ENCODE results near the gene TSPAN18.

TSPAN18 gene

GRCh38 chr11:44726283-44727113, at the start of gene TSPAN18:
TSS of gene TSPAN18 (plus strand) at chr11:44726962. CDS start at chr11:44906417, 179,455 bp downstream.
- no peak for DNase-seq (ENCODE audit: low spot score)

GRCh38 chr11:44680982-44681597, 45.7 kb upstream of the TSPAN18 start:
- no peak for DNase-seq (ENCODE audit: low spot score)

- DNase-seq (ENCODE audit: low spot score) = no peak
Measured at GRCh38 chr11:44681698-44682097, 45.1 kb upstream of the TSPAN18 start.

- DNase-seq (ENCODE audit: low spot score) = no peak
Measured at GRCh38 chr11:44684859-44685281, 41.9 kb upstream of the TSPAN18 start.

GRCh38 chr11:44687388-44687787, 39.4 kb upstream of the TSPAN18 start:
- DNase-seq (ENCODE audit: low spot score) = no peak

GRCh38 chr11:44689265-44689664, 37.5 kb upstream of the TSPAN18 start:
- DNase-seq (ENCODE audit: low spot score) = no peak

- no peak for DNase-seq (ENCODE audit: low spot score)
Measured at GRCh38 chr11:44690651-44691050, 36.1 kb upstream of the TSPAN18 start.

- no peak for DNase-seq (ENCODE audit: low spot score)
Measured at GRCh38 chr11:44692460-44692859, 34.3 kb upstream of the TSPAN18 start.

GRCh38 chr11:44693654-44694119, 33.1 kb upstream of the TSPAN18 start:
- DNase-seq (ENCODE audit: low spot score) = no peak

- DNase-seq (ENCODE audit: low spot score) = no peak
Measured at GRCh38 chr11:44694443-44694842, 32.3 kb upstream of the TSPAN18 start.

GRCh38 chr11:44695169-44695833, 31.5 kb upstream of the TSPAN18 start:
- DNase-seq (ENCODE audit: low spot score) = no peak

- no peak for DNase-seq (ENCODE audit: low spot score)
Measured at GRCh38 chr11:44698252-44698912, 28.4 kb upstream of the TSPAN18 start.

- no peak for DNase-seq (ENCODE audit: low spot score)
Measured at GRCh38 chr11:44699497-44700408, 27.0 kb upstream of the TSPAN18 start.

- DNase-seq (ENCODE audit: low spot score) = no peak
Measured at GRCh38 chr11:44701276-44701675, 25.5 kb upstream of the TSPAN18 start.

GRCh38 chr11:44702889-44703288, 23.9 kb upstream of the TSPAN18 start:
- DNase-seq (ENCODE audit: low spot score) = no peak

- DNase-seq (ENCODE audit: low spot score) = no peak
Measured at GRCh38 chr11:44707094-44707493, 19.7 kb upstream of the TSPAN18 start.

- DNase-seq (ENCODE audit: low spot score) = no peak
Measured at GRCh38 chr11:44708009-44708408, 18.8 kb upstream of the TSPAN18 start.

GRCh38 chr11:44708523-44709280, 18.1 kb upstream of the TSPAN18 start:
- no peak for DNase-seq (ENCODE audit: low spot score)

- DNase-seq (ENCODE audit: low spot score) = no peak
Measured at GRCh38 chr11:44709281-44709562, 17.5 kb upstream of the TSPAN18 start.

- no peak for DNase-seq (ENCODE audit: low spot score)
Measured at GRCh38 chr11:44709966-44710365, 16.8 kb upstream of the TSPAN18 start.
